NT2/D1 (cell line): ENCODE data around the gene AGBL5.

Source experiments
- SUZ12 ChIP-seq: IDR thresholded peaks from 2 replicates; pipeline ENCODE4 v1.6.1; 2011; ENCODE audit not compliant: insufficient read length, insufficient read depth; ENCODE audit errors: extremely low read depth
- YY1 ChIP-seq: IDR thresholded peaks from 2 replicates; pipeline ENCODE4 v1.6.1; 2011; ENCODE audit not compliant: insufficient read length, insufficient read depth

DNA sequence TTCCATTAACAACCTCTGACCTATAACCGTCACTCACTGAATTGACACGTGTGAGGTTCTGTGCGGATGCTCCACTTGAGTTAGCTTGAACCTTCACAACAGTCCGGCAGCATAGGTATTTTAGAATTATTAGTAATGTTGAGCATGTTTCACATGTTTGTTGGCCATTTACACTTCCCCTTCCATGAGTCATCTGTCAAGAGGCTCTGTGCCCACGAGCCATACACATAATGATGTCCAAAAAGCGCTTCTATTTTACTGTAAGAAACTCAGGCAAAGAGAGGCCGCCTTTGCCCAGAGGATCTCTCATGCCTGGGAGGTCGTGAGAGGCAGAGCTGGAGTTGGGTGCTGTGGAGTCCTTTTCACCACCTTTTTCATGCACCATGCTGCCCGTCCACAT is 47.6 kb upstream of the AGBL5 start:
- TF ChIP-seq YY1 (no peak), SUZ12 (no peak)
